GM19452 (cell line): Measurements from ENCODE around the gene RAB27A.
"Not testable (repeated sequence)": the region's sequence is repeated elsewhere in the genome, so short reads cannot be mapped to it uniquely, and the experiment has no call there.

Experiments
- ATAC-seq: cut with Tn5 transposase; IDR thresholded peaks from one replicate; pipeline ENCODE4 v1.9.1; 2021; ENCODE audit not compliant: unreplicated experiment

The RAB27A gene

GRCh38 chr15:55289746-55290527 is at the start of gene RAB27A:
Gene RAB27A, minus strand, starts transcription at chr15:55289813. Its CDS starts 54,879 bp downstream, at chr15:55234934.
- ATAC-seq = peak; percentile 63

- no peak for ATAC-seq
Measured at GRCh38 chr15:55337160-55337559, 47.5 kb upstream of the RAB27A start.

GRCh38 chr15:55334997-55335396 is 45.4 kb upstream of the RAB27A start:
- ATAC-seq = no peak

GRCh38 chr15:55334371-55334770 is 44.8 kb upstream of the RAB27A start:
- no peak for ATAC-seq

GRCh38 chr15:55327387-55327786 is 37.8 kb upstream of the RAB27A start:
- ATAC-seq = no peak

GRCh38 chr15:55322467-55322866 is 32.9 kb upstream of the RAB27A start:
- no peak for ATAC-seq

GRCh38 chr15:55320963-55321362 is 31.4 kb upstream of the RAB27A start:
- no peak for ATAC-seq

- no peak for ATAC-seq
Measured at GRCh38 chr15:55320238-55320550, 30.6 kb upstream of the RAB27A start.

GRCh38 chr15:55319537-55320237 is 30.1 kb upstream of the RAB27A start:
- no peak for ATAC-seq

GRCh38 chr15:55318588-55319494 is 29.2 kb upstream of the RAB27A start, which contains the start of the genes PIGB and PIGBOS1:
Gene PIGB, plus strand, starts transcription at chr15:55319222. Its CDS starts 29 bp downstream, at chr15:55319251.
Gene PIGBOS1, minus strand, starts transcription at chr15:55319123. Its CDS starts 1,331 bp downstream, at chr15:55317792.
- ATAC-seq = peak; percentile 95

GRCh38 chr15:55302801-55303200 is 13.2 kb upstream of the RAB27A start:
- not testable (repeated sequence) for ATAC-seq

- no peak for ATAC-seq
Measured at GRCh38 chr15:55297315-55297714, 7.7 kb upstream of the RAB27A start.

- ATAC-seq = peak; percentile 76
Measured at GRCh38 chr15:55290528-55291057, 980 bp upstream of the RAB27A start.

GRCh38 chr15:55289011-55289745 is 435 bp downstream of the RAB27A start:
- peak; percentile 36 for ATAC-seq

GRCh38 chr15:55288006-55288717 is 1.5 kb downstream of the RAB27A start:
- ATAC-seq = no peak

- ATAC-seq = not testable (repeated sequence)
Measured at GRCh38 chr15:55286442-55287189, 3.0 kb downstream of the RAB27A start.

- no peak for ATAC-seq
Measured at GRCh38 chr15:55284426-55284825, 5.2 kb downstream of the RAB27A start.

GRCh38 chr15:55283379-55284147 is 6.0 kb downstream of the RAB27A start:
- ATAC-seq = no peak
